Measurements from ENCODE around the gene NMRK1. TPM values are rescaled to one million over a fixed set of nuclear protein-coding genes. Genes with fewer than 3 reads are reported as not detected.

Gene NMRK1
- total RNA-seq, 1 donor from 2014 or later: 1.7 TPM

DNA sequence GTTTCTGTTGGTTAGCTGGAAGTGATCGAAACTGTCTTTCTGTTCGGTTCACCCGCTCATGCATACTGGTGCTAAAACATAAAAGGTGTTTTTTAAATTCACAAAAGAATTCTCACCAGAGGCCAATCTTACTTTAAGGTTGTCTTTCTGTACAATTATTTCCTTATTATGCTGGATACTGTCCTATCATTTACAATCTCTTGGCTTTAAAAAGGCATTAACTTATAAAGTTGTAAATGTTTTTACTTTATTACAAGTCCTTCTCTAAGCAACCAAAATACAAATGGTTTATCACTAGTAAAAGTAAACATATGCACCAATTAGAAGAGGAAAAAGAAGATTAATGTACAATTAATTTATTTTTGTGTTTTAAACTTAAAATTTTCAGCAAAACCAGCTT, 70.6 kb downstream of the NMRK1 start:
- Mint-ChIP-seq H3K27ac (no peak overlapping the region), H3K4me3 (no peak overlapping the region), H3K27me3 (ENCODE audit: insufficient read depth, low read depth) (no peaks in the 10 kb centered on the region), H3K36me3 (peaks cover 6% of the 10 kb centered on the region), H3K9me3 (no peaks in the 10 kb centered on the region), H3K4me1 (no peaks in the 10 kb centered on the region)
- Histone ChIP-seq H3F3A (ENCODE audit: low read depth) (no peaks in the 10 kb centered on the region), H3K27ac (no peak overlapping the region), H3K4me1 (no peaks in the 10 kb centered on the region), H3K79me2 (ENCODE audit: low read depth) (peaks cover 46% of the 10 kb centered on the region), H3K9me3 (ENCODE audit: low read depth) (no peaks in the 10 kb centered on the region), H3K36me3 (no peaks in the 10 kb centered on the region), H3K4me3 (no peak overlapping the region), H4K20me1 (ENCODE audit: low read depth) (no peaks in the 10 kb centered on the region), H3K4me2 (no peak overlapping the region), H3K27me3 (no peaks in the 10 kb centered on the region), H3K9ac (no peak overlapping the region), H2AFZ (replicated peaks) (no peak overlapping the region)
- no peak for DNase-seq (ENCODE audit: low spot score)
- TF ChIP-seq, protein P1, sequence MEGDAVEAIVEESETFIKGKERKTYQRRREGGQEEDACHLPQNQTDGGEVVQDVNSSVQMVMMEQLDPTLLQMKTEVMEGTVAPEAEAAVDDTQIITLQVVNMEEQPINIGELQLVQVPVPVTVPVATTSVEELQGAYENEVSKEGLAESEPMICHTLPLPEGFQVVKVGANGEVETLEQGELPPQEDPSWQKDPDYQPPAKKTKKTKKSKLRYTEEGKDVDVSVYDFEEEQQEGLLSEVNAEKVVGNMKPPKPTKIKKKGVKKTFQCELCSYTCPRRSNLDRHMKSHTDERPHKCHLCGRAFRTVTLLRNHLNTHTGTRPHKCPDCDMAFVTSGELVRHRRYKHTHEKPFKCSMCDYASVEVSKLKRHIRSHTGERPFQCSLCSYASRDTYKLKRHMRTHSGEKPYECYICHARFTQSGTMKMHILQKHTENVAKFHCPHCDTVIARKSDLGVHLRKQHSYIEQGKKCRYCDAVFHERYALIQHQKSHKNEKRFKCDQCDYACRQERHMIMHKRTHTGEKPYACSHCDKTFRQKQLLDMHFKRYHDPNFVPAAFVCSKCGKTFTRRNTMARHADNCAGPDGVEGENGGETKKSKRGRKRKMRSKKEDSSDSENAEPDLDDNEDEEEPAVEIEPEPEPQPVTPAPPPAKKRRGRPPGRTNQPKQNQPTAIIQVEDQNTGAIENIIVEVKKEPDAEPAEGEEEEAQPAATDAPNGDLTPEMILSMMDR (IDR thresholded peaks at IDR 0.05): no peak
- TF ChIP-seq EZH2 (IDR thresholded peaks at IDR 0.05) (no peak), EZH2phosphoT487 (IDR thresholded peaks at IDR 0.05) (no peak)

DNA sequence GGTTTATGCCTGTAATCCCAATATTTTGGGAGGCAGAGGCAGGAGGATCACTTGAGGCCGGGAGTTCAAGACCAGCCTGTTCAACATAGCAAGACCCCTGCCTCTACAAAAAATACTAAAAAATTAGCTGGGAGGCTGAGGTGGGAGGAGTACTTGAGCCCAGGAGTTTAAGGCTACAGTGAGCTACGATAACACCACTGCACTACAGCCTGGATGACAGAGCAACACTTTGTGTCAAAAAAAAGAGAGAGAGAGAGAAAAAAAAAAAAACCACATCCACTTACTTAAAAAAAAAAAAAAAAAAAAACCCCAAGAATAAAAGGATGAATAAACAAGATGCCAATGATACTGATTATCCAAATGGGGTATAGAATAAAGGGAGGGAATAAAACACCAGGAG, 74.2 kb downstream of the NMRK1 start:
- Histone ChIP-seq H3K36me3 (no peaks in the 10 kb centered on the region), H3K4me2 (no peak overlapping the region), H3K4me1 (no peaks in the 10 kb centered on the region), H3K4me3 (no peak overlapping the region), H3K9me3 (ENCODE audit: low read depth) (no peaks in the 10 kb centered on the region), H3F3A (ENCODE audit: low read depth) (no peaks in the 10 kb centered on the region), H3K27me3 (no peaks in the 10 kb centered on the region), H3K27ac (no peak overlapping the region), H2AFZ (replicated peaks) (no peak overlapping the region), H3K9ac (no peak overlapping the region), H4K20me1 (ENCODE audit: low read depth) (no peaks in the 10 kb centered on the region), H3K79me2 (ENCODE audit: low read depth) (peaks cover 14% of the 10 kb centered on the region)
- no peaks in the 10 kb centered on the region for H3K9me3 Mint-ChIP-seq
- H3K4me3 Mint-ChIP-seq: no peak overlapping the region
- no peaks in the 10 kb centered on the region for H3K4me1 Mint-ChIP-seq
- TF ChIP-seq EZH2phosphoT487 (IDR thresholded peaks at IDR 0.05) (no peak), EZH2 (IDR thresholded peaks at IDR 0.05) (no peak)
- TF ChIP-seq, protein P1 (IDR thresholded peaks at IDR 0.05): no peak
- H3K27me3 Mint-ChIP-seq (ENCODE audit: insufficient read depth, low read depth): no peaks in the 10 kb centered on the region
- peaks cover 15% of the 10 kb centered on the region for H3K36me3 Mint-ChIP-seq
- DNase-seq (ENCODE audit: low spot score): no peak
- H3K27ac Mint-ChIP-seq: no peak overlapping the region

Small RNA genes lying within 50 kb of the gene (small RNA-seq; reads per million reads assigned to genes)
- not detected for gene RF02271

Other genes starting within 250 kb of the NMRK1 start
- gene TRPM6, start 200.2 kb downstream of the NMRK1 start, total RNA-seq (ENCODE audit: low replicate concordance): 0.09 TPM in 1 of 2 replicates, not detected in the other
- gene C9orf40, start 135.2 kb downstream of the NMRK1 start, total RNA-seq (ENCODE audit: low replicate concordance): 19.0 and 19.3 TPM in 2 replicates
- 37.2 and 41.1 TPM in 2 replicates for gene CARNMT1, start 59.9 kb downstream of the NMRK1 start, total RNA-seq (ENCODE audit: low replicate concordance)
- 1.3 and 2.7 TPM in 2 replicates for gene OSTF1, start 359 bp upstream of the NMRK1 start, total RNA-seq (ENCODE audit: low replicate concordance)